ENCODE results near the gene LZTFL1.

GRCh38 chr3:45872569-45872968 lies 30.6 kb upstream of the LZTFL1 start:
- no peak for TF ChIP-seq POLR2A (IDR thresholded peaks at IDR 0.05)
- no peak for TF ChIP-seq CTCF (IDR thresholded peaks at IDR 0.05)

Measured in esophagus squamous epithelium (tissue), 4 donors.